Fibroblast of the aortic adventitia (primary cell): ENCODE data around the gene SPDEF. TPM values are rescaled to one million over a fixed set of nuclear protein-coding genes. Genes with fewer than 3 reads are reported as not detected.

ENCODE experiments used
- DNase-seq: peaks from one replicate; pipeline ENCODE4 v3.0.0-alpha.2; 2010; ENCODE audit warnings: low read depth
- H3K4me3 ChIP-seq: 2 replicates; pipeline ENCODE4 v1.5.1; 2011; ENCODE audit warnings: low read depth, mild to moderate bottlenecking, control low read depth, low read length, moderate library complexity
- total RNA-seq: library from RNA; depleted of rRNA; stranded (reverse); fragments of >200 nt; gene quantifications from 2 replicates; pipeline ENCODE4 v1.2.3, GENCODE V29; 2012; ENCODE audit warnings: low replicate concordance
- TF ChIP-seq, protein P1 (sequence below): IDR thresholded peaks from 2 replicates; pipeline ENCODE4 v1.5.1; 2011; ENCODE audit warnings: mild to moderate bottlenecking, low read length, control low read depth, inconsistent platforms; ENCODE audit not compliant: insufficient read depth

Gene SPDEF
- total RNA-seq, 1 donor: not detected

GRCh38 chr6:34532230-34532629 is 23.9 kb downstream of the SPDEF start:
- H3K4me3 ChIP-seq: no peak overlapping the region
- no peak for DNase-seq
- TF ChIP-seq, protein P1, sequence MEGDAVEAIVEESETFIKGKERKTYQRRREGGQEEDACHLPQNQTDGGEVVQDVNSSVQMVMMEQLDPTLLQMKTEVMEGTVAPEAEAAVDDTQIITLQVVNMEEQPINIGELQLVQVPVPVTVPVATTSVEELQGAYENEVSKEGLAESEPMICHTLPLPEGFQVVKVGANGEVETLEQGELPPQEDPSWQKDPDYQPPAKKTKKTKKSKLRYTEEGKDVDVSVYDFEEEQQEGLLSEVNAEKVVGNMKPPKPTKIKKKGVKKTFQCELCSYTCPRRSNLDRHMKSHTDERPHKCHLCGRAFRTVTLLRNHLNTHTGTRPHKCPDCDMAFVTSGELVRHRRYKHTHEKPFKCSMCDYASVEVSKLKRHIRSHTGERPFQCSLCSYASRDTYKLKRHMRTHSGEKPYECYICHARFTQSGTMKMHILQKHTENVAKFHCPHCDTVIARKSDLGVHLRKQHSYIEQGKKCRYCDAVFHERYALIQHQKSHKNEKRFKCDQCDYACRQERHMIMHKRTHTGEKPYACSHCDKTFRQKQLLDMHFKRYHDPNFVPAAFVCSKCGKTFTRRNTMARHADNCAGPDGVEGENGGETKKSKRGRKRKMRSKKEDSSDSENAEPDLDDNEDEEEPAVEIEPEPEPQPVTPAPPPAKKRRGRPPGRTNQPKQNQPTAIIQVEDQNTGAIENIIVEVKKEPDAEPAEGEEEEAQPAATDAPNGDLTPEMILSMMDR: no peak

DNA sequence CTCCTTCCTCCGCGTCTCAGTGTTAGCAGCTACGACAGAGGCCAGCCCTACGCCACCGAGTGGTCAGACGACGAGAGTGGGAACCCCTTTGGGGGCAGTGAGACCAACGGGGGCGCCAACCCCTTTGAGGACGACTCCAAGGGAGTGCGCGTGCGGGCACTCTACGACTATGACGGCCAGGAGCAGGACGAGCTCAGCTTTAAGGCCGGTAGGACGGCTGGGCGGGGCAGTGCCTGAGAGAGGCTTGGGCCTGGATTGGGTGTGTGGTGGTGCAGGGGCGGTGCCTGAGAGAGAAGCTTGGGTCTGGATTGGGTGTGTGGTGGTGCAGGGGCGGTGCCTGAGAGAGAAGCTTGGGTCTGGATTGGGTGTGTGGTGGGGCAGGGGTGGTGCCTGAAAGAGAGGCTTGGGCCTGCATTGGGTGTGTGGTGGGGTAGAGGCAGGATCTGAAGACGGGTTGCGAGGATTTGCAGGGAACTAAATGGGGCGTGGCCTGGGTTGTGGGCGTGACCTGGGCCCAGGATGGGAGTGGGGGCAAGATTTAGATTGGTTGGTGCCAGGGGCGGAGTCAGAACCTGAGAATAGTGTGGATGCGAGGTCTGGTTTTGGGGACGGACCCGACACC is 24.4 kb downstream of the SPDEF start:
- TF ChIP-seq, protein P1: no peak
- no peak overlapping the region for H3K4me3 ChIP-seq
- peak; percentile 31 for DNase-seq

GRCh38 chr6:34530753-34531365 is 25.3 kb downstream of the SPDEF start:
- H3K4me3 ChIP-seq: no peak overlapping the region
- TF ChIP-seq, protein P1: no peak
- no peak for DNase-seq

DNA sequence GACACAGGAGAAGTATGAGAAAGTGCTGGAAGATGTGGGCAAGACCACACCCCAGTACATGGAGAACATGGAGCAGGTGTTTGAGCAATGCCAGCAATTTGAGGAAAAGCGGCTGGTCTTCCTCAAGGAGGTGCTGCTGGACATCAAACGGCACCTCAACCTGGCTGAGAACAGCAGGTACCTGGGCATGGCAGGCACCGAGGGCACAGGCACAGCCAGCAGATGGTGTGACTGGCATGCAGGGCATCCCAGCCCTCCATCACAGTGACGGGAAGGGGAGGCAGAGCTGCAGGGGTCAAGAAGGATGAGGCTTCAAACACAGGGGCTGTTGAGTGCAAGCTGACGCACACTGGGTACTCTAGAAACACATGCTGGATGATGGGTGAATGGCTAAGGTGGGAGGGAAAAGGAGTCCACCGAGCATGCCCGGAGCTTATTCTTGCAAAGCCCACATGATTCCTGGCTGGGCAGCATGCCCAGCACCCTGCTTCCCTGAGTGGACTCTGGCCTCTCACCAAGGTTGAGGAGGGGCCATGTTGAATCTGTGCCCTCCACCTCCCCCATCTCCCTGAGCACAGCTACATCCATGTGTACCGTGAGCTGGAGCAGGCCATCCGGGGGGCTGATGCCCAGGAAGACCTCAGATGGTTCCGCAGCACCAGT is 26.3 kb downstream of the SPDEF start:
- no peak for DNase-seq
- H3K4me3 ChIP-seq: no peak overlapping the region

GRCh38 chr6:34528996-34529664 is 27.0 kb downstream of the SPDEF start:
- no peak for DNase-seq
- TF ChIP-seq, protein P1: no peak
- no peak overlapping the region for H3K4me3 ChIP-seq

More for the DNA sequence above, 26.3 kb downstream of the SPDEF start:
- TF ChIP-seq, protein P1: no peak

GRCh38 chr6:34527751-34528670 is 28.1 kb downstream of the SPDEF start:
- no peak for DNase-seq
- no peak overlapping the region for H3K4me3 ChIP-seq
- TF ChIP-seq, protein P1: no peak
